ENCODE results near the gene SRRT.

The SRRT gene

GRCh38 chr7:100827330-100828226 is 47.3 kb upstream of the SRRT start, which contains the start of gene EPHB4 (continued):
- peak; percentile 16; the same call in 1 of the 2 replicates for TF ChIP-seq TCF7L2 (IDR thresholded peaks at IDR 0.05; ENCODE audit: borderline replicate concordance, low read depth, low read length)
- TF ChIP-seq, protein P1, sequence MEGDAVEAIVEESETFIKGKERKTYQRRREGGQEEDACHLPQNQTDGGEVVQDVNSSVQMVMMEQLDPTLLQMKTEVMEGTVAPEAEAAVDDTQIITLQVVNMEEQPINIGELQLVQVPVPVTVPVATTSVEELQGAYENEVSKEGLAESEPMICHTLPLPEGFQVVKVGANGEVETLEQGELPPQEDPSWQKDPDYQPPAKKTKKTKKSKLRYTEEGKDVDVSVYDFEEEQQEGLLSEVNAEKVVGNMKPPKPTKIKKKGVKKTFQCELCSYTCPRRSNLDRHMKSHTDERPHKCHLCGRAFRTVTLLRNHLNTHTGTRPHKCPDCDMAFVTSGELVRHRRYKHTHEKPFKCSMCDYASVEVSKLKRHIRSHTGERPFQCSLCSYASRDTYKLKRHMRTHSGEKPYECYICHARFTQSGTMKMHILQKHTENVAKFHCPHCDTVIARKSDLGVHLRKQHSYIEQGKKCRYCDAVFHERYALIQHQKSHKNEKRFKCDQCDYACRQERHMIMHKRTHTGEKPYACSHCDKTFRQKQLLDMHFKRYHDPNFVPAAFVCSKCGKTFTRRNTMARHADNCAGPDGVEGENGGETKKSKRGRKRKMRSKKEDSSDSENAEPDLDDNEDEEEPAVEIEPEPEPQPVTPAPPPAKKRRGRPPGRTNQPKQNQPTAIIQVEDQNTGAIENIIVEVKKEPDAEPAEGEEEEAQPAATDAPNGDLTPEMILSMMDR (tag by site-specific recombination; IDR thresholded peaks at IDR 0.05), result peak; percentile 98
- TF ChIP-seq, protein P2, sequence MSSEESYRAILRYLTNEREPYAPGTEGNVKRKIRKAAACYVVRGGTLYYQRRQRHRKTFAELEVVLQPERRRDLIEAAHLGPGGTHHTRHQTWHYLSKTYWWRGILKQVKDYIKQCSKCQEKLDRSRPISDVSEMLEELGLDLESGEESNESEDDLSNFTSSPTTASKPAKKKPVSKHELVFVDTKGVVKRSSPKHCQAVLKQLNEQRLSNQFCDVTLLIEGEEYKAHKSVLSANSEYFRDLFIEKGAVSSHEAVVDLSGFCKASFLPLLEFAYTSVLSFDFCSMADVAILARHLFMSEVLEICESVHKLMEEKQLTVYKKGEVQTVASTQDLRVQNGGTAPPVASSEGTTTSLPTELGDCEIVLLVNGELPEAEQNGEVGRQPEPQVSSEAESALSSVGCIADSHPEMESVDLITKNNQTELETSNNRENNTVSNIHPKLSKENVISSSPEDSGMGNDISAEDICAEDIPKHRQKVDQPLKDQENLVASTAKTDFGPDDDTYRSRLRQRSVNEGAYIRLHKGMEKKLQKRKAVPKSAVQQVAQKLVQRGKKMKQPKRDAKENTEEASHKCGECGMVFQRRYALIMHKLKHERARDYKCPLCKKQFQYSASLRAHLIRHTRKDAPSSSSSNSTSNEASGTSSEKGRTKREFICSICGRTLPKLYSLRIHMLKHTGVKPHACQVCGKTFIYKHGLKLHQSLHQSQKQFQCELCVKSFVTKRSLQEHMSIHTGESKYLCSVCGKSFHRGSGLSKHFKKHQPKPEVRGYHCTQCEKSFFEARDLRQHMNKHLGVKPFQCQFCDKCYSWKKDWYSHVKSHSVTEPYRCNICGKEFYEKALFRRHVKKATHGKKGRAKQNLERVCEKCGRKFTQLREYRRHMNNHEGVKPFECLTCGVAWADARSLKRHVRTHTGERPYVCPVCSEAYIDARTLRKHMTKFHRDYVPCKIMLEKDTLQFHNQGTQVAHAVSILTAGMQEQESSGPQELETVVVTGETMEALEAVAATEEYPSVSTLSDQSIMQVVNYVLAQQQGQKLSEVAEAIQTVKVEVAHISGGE (tag by site-specific recombination; conservative IDR thresholded peaks at IDR 0.05; ENCODE audit: low read depth), result peak; percentile 32
- TF ChIP-seq ZBTB49 (tag by site-specific recombination; IDR thresholded peaks at IDR 0.05; ENCODE audit: low read depth), result no peak
- TF ChIP-seq SP2 (tag by site-specific recombination; IDR thresholded peaks at IDR 0.05), result peak; percentile 73
- TF ChIP-seq ZNF184 (tag by site-specific recombination; IDR thresholded peaks at IDR 0.05), result no peak
- TF ChIP-seq YY1 (tag by site-specific recombination; IDR thresholded peaks at IDR 0.05), result no peak
- no peak for TF ChIP-seq ZNF174 (tag by site-specific recombination; IDR thresholded peaks at IDR 0.05)
- peak; percentile 80; the same call in 1 of the 2 replicates for TF ChIP-seq ZBTB7A (tag by site-specific recombination; IDR thresholded peaks at IDR 0.05; ENCODE audit: low read depth)
- no peak for TF ChIP-seq ZNF114 (tag by site-specific recombination; IDR thresholded peaks at IDR 0.05)
- TF ChIP-seq ZNF426 (tag by site-specific recombination; IDR thresholded peaks at IDR 0.05), result no peak
- 0 out of 2 replicates have a peak, but pooled peaks have one; percentile 39 for TF ChIP-seq ZNF660 (tag by site-specific recombination; IDR thresholded peaks at IDR 0.05)
- TF ChIP-seq ZNF76 (tag by site-specific recombination; IDR thresholded peaks at IDR 0.05; ENCODE audit: borderline replicate concordance, low read depth), result peak; percentile 92
- peak; percentile 73; the same call in 1 of the 2 replicates for TF ChIP-seq KLF17 (tag by site-specific recombination; IDR thresholded peaks at IDR 0.05)
- no peak for TF ChIP-seq ZNF214 (tag by site-specific recombination; IDR thresholded peaks at IDR 0.05; ENCODE audit: borderline replicate concordance)
- TF ChIP-seq KLF7 (tag by site-specific recombination; IDR thresholded peaks at IDR 0.05; ENCODE audit: borderline replicate concordance), result peak; percentile 63; the same call in 1 of the 2 replicates
- 0 out of 2 replicates have a peak, but pooled peaks have one; percentile 14 for TF ChIP-seq ZNF24 (tag by site-specific recombination; IDR thresholded peaks at IDR 0.05)
- TF ChIP-seq, protein P3, sequence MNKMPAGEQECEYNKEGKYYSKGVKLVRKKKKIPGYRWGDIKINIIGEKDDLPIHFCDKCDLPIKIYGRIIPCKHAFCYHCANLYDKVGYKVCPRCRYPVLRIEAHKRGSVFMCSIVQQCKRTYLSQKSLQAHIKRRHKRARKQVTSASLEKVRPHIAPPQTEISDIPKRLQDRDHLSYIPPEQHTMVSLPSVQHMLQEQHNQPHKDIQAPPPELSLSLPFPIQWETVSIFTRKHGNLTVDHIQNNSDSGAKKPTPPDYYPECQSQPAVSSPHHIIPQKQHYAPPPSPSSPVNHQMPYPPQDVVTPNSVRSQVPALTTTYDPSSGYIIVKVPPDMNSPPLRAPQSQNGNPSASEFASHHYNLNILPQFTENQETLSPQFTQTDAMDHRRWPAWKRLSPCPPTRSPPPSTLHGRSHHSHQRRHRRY (tag by site-specific recombination; IDR thresholded peaks at IDR 0.05), result no peak
- TF ChIP-seq GLI4 (tag by site-specific recombination; IDR thresholded peaks at IDR 0.05), result no peak; the same call in 1 of the 2 replicates
- 0 out of 2 replicates have a peak, but pooled peaks have one; percentile 19 for TF ChIP-seq EGR2 (tag by site-specific recombination; IDR thresholded peaks at IDR 0.05; ENCODE audit: low read depth)
- peak; percentile 99 for TF ChIP-seq ZBTB20 (tag by site-specific recombination; IDR thresholded peaks at IDR 0.05)
- no peak for TF ChIP-seq ZNF677 (tag by site-specific recombination; IDR thresholded peaks at IDR 0.05)
- TF ChIP-seq ZNF366 (tag by site-specific recombination; conservative IDR thresholded peaks at IDR 0.05), result 0 out of 2 replicates have a peak, but pooled peaks have one; percentile 42
- peak; percentile 64 for TF ChIP-seq GLIS1 (tag by site-specific recombination; IDR thresholded peaks at IDR 0.05)
- peak; percentile 72; the same call in 1 of the 2 replicates for TF ChIP-seq ZNF501 (tag by site-specific recombination; IDR thresholded peaks at IDR 0.05)
- TF ChIP-seq ZNF423 (tag by site-specific recombination; IDR thresholded peaks at IDR 0.05), result peak; percentile 48; the same call in 1 of the 2 replicates
- TF ChIP-seq ZNF544 (tag by site-specific recombination; IDR thresholded peaks at IDR 0.05), result no peak
- TF ChIP-seq HOXC10 (CRISPR knock-in tag; IDR thresholded peaks at IDR 0.05), result no peak
- TF ChIP-seq ZNF747 (tag by site-specific recombination; IDR thresholded peaks at IDR 0.05), result no peak
- peak; percentile 28 for TF ChIP-seq ZFHX2 (tag by site-specific recombination; conservative IDR thresholded peaks at IDR 0.05)

Measured in HEK293 (cell line).